Neural cell (in vitro differentiated cells): Measurements from ENCODE around the gene TRIM47. TPM values are rescaled to one million over a fixed set of nuclear protein-coding genes. Genes with fewer than 3 reads are reported as not detected.

ENCODE experiments used
- H2AFZ ChIP-seq: fragments of 200-600, 300-800 bp; sonication (generic), shearing (Covaris generic); 2 replicates; pipeline ENCODE4 v1.6.0; 2014; ENCODE audit warnings: low read depth, mild to moderate bottlenecking, antibody characterized with exemption, low read length, moderate library complexity
- H3F3A ChIP-seq: fragments of 200-600 bp; shearing (Covaris generic); 2 replicates; pipeline ENCODE4 v1.6.1; 2016; ENCODE audit warnings: mild to moderate bottlenecking, moderate library complexity, mixed read lengths, antibody characterized with exemption, low read length; ENCODE audit not compliant: insufficient read depth, poor library complexity, severe bottlenecking
- H3K27ac ChIP-seq: fragments of 200-600, 300-800 bp; sonication (generic), shearing (Covaris generic); 2 replicates; pipeline ENCODE4 v1.5.1; 2014; ENCODE audit warnings: mild to moderate bottlenecking, low read length, moderate library complexity
- H3K27me3 ChIP-seq: fragments of 300-800, 200-600 bp; sonication (generic), shearing (Covaris generic); 2 replicates; pipeline ENCODE4 v1.6.0; 2014; ENCODE audit warnings: mild to moderate bottlenecking, low read depth, low read length, moderate library complexity; ENCODE audit not compliant: insufficient read depth
- H3K36me3 ChIP-seq: fragments of 300-800, 200-600 bp; sonication (generic), shearing (Covaris generic); 2 replicates; pipeline ENCODE4 v1.5.1; 2014; ENCODE audit warnings: mild to moderate bottlenecking, antibody characterized with exemption, low read length, moderate library complexity; ENCODE audit not compliant: insufficient read depth
- H3K4me2 ChIP-seq: fragments of 300-800, 200-600 bp; sonication (generic), shearing (Covaris generic); 2 replicates; pipeline ENCODE4 v1.6.0; 2014; ENCODE audit warnings: mild to moderate bottlenecking, low read length
- H3K4me3 ChIP-seq: fragments of 300-800, 200-600 bp; sonication (generic), shearing (Covaris generic); 2 replicates; pipeline ENCODE4 v1.5.1; 2014; ENCODE audit warnings: mild to moderate bottlenecking, low read length, moderate library complexity
- H3K79me2 ChIP-seq: fragments of 200-600 bp; shearing (Covaris generic); replicated peaks from 2 replicates; pipeline ENCODE4 v1.6.0; 2014; ENCODE audit warnings: mild to moderate bottlenecking, low read length, moderate library complexity; ENCODE audit not compliant: insufficient read depth
- H3K9ac ChIP-seq: fragments of 300-800, 200-600 bp; sonication (generic), shearing (Covaris generic); 2 replicates; pipeline ENCODE4 v1.6.1; 2016; ENCODE audit warnings: mild to moderate bottlenecking, low read length, mixed read lengths
- H3K9me2 ChIP-seq: fragments of 200-600 bp; shearing (Covaris generic); 2 replicates; pipeline ENCODE4 v1.6.1; 2016; ENCODE audit warnings: mild to moderate bottlenecking, low read length, mixed read lengths; ENCODE audit not compliant: insufficient read depth
- H3K9me3 ChIP-seq: fragments of 200-600, 300-800 bp; sonication (generic), shearing (Covaris generic); 2 replicates; pipeline ENCODE4 v1.6.1; 2016; ENCODE audit warnings: mild to moderate bottlenecking, mixed run types, low read length, moderate library complexity, mixed read lengths
- H4K20me1 ChIP-seq: fragments of 200-600 bp; shearing (Covaris generic); 2 replicates; pipeline ENCODE4 v1.6.1; 2016; ENCODE audit warnings: mild to moderate bottlenecking, mixed run types; ENCODE audit not compliant: insufficient read depth
- CTCF ChIP-seq: fragments of 450-650 bp; IDR thresholded peaks from 2 replicates; pipeline ENCODE4 v1.5.1; 2014; ENCODE audit warnings: antibody characterized with exemption, mild to moderate bottlenecking, moderate library complexity; ENCODE audit not compliant: poor library complexity, severe bottlenecking
- EP300 ChIP-seq: fragments of 450-650 bp; conservative IDR thresholded peaks from 2 replicates; pipeline ENCODE4 v1.6.1; 2014; ENCODE audit warnings: antibody characterized with exemption, mild to moderate bottlenecking, moderate library complexity; ENCODE audit not compliant: poor library complexity, severe bottlenecking
- EZH2 ChIP-seq: fragments of 200-600, 300-800 bp; shearing (Covaris generic), sonication (generic); IDR thresholded peaks from 2 replicates; pipeline ENCODE4 v1.6.1; 2014; ENCODE audit warnings: antibody characterized with exemption, low read length, borderline replicate concordance, mild to moderate bottlenecking; ENCODE audit not compliant: insufficient read depth, poor library complexity, severe bottlenecking
- MXI1 ChIP-seq: fragments of 450-650 bp; conservative IDR thresholded peaks from 2 replicates; pipeline ENCODE4 v1.6.1; 2014; ENCODE audit warnings: antibody characterized with exemption, mild to moderate bottlenecking; ENCODE audit not compliant: poor library complexity, severe bottlenecking
- POLR2AphosphoS5 ChIP-seq: IDR thresholded peaks from 2 replicates; pipeline ENCODE4 v1.6.1; 2012
- RAD21 ChIP-seq: fragments of 450-650 bp; conservative IDR thresholded peaks from 2 replicates; pipeline ENCODE4 v1.6.1; 2014; ENCODE audit warnings: antibody characterized with exemption, mild to moderate bottlenecking, moderate library complexity
- REST ChIP-seq: IDR thresholded peaks from 2 replicates; pipeline ENCODE4 v1.6.1; 2012; ENCODE audit warnings: borderline replicate concordance
- SMC3 ChIP-seq: fragments of 450-650 bp; conservative IDR thresholded peaks from 2 replicates; pipeline ENCODE4 v1.6.1; 2014; ENCODE audit warnings: antibody characterized with exemption, mild to moderate bottlenecking, moderate library complexity; ENCODE audit not compliant: poor library complexity
- TAF1 ChIP-seq: IDR thresholded peaks from 2 replicates; pipeline ENCODE4 v1.6.1; 2012; ENCODE audit warnings: low read depth
- polyA plus RNA-seq: library from polyadenylated mRNA; depleted of rRNA; stranded (reverse); fragments of >200 nt; gene quantifications from 2 replicates; pipeline ENCODE4 v1.2.3, GENCODE V29; 2014

The TRIM47 gene
- polyA plus RNA-seq, 1 donor from 2014 or later = 0.67 TPM

- H3K27me3 ChIP-seq = no peaks in the 10 kb centered on the region
- H3K4me2 ChIP-seq = no peak overlapping the region
- H2AFZ ChIP-seq = no peak overlapping the region
- no peaks in the 10 kb centered on the region for H3K36me3 ChIP-seq
- H4K20me1 ChIP-seq = no peaks in the 10 kb centered on the region
- TF ChIP-seq CTCF (no peak), MXI1 (no peak), RAD21 (no peak), EP300 (no peak), TAF1 (no peak), REST (no peak), POLR2AphosphoS5 (no peak), EZH2 (no peak), SMC3 (no peak)
- no peaks in the 10 kb centered on the region for H3K9me3 ChIP-seq
- no peak overlapping the region for H3K9ac ChIP-seq
- no peaks in the 10 kb centered on the region for H3K9me2 ChIP-seq
- H3K27ac ChIP-seq = no peak overlapping the region
- no peak overlapping the region for H3K4me3 ChIP-seq
- no peaks in the 10 kb centered on the region for H3F3A ChIP-seq
- H3K79me2 ChIP-seq = no peaks in the 10 kb centered on the region
These were observed 35.3 kb downstream of the TRIM47 start for GRCh38 chr17:75842963-75843576.

GRCh38 chr17:75842411-75842810 is 36.0 kb downstream of the TRIM47 start:
- no peaks in the 10 kb centered on the region for H3K79me2 ChIP-seq
- no peaks in the 10 kb centered on the region for H3K9me3 ChIP-seq
- TF ChIP-seq REST = no peak
- TF ChIP-seq TAF1 = no peak
- TF ChIP-seq SMC3 = no peak
- no peak for TF ChIP-seq EP300
- no peak for TF ChIP-seq POLR2AphosphoS5
- no peak for TF ChIP-seq EZH2
- no peak for TF ChIP-seq MXI1
- TF ChIP-seq RAD21 = no peak
- no peak for TF ChIP-seq CTCF
- no peak overlapping the region for H3K27ac ChIP-seq
- H3K9ac ChIP-seq = no peak overlapping the region
- H4K20me1 ChIP-seq = no peaks in the 10 kb centered on the region
- no peak overlapping the region for H3K4me2 ChIP-seq
- H3F3A ChIP-seq = no peaks in the 10 kb centered on the region
- no peak overlapping the region for H3K4me3 ChIP-seq
- H3K27me3 ChIP-seq = no peaks in the 10 kb centered on the region
- no peaks in the 10 kb centered on the region for H3K9me2 ChIP-seq
- no peak overlapping the region for H2AFZ ChIP-seq
- no peaks in the 10 kb centered on the region for H3K36me3 ChIP-seq
